ENCODE data around the gene BCKDHB. TPM values are rescaled to one million over a fixed set of nuclear protein-coding genes. Genes with fewer than 3 reads are reported as not detected.

The BCKDHB gene
- polyA plus RNA-seq, 1 donor (not counting 4 experiments of a cell fraction or from before 2014, with no cell fraction given), result 20.9 TPM

DNA sequence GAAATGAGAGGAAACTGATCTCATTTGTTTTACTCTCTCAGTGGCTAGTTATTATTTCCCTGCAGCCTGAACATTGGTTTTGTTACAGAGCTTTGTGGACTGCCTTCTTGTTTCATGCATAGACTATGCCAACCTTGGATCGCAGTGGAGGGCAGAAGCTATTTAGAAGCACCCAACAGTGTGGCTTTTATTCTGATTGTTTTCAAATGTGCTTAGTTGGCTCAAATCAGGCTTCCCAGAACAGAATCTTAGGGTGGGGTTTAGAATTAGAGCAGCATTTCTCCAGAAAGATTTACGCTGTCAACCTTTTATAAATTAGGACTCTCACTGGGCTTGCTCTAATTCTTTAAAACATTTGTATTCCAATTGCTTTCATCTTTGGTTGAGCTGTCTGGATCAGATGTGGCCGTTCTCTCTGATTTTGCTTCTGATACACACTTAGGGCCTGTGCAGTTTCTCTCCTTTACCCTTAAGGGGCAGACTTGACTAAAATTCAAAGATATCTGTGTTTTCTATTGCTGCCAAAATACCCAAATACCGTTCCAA lies 210.3 kb downstream of the BCKDHB start:
- H3K9ac ChIP-seq (ENCODE audit: control insufficient read depth, extremely low read depth, insufficient read depth, low read length), result no peak overlapping the region
- no peaks in the 10 kb centered on the region for H3K27me3 ChIP-seq (ENCODE audit: control insufficient read depth, extremely low read depth, insufficient read depth, low read length)
- dilution Hi-C loops (cut with MboI; ENCODE audit: extremely low pct_ligation_motif_present, low sequenced_read_pairs), result no loop called here
- H2AFZ ChIP-seq (ENCODE audit: control insufficient read depth, low read length), result no peak overlapping the region
- H3K79me2 ChIP-seq (ENCODE audit: control insufficient read depth, insufficient read depth, low read length), result no peaks in the 10 kb centered on the region
- H3K9me1 ChIP-seq (ENCODE audit: control insufficient read depth, extremely low read depth, insufficient read depth, low read length), result no peaks in the 10 kb centered on the region
- no peaks in the 10 kb centered on the region for H3K4me1 ChIP-seq (ENCODE audit: control insufficient read depth, extremely low read depth, insufficient read depth, low read length)
- H3K36me3 ChIP-seq (ENCODE audit: control insufficient read depth in 2 of 2, extremely low read depth in 1 of 2, insufficient read depth in 2 of 2, low read length in 2 of 2), result no peaks in the 10 kb centered on the region
- no peak overlapping the region for H3K4me3 ChIP-seq (ENCODE audit: control insufficient read depth in 2 of 3, extremely low read depth in 1 of 3, insufficient read depth in 2 of 3, low read depth in 1 of 3, low read length in 3 of 3)
- H3K9me3 ChIP-seq (ENCODE audit: control insufficient read depth, low read depth, low read length), result no peaks in the 10 kb centered on the region
- no peak overlapping the region for H3K27ac ChIP-seq (ENCODE audit: control insufficient read depth, insufficient read depth, low read length)
- H3K4me2 ChIP-seq (ENCODE audit: control insufficient read depth, extremely low read depth, insufficient read depth, low read depth, low read length), result no peak overlapping the region
- no peak for TF ChIP-seq EZH2 (IDR thresholded peaks at IDR 0.05; ENCODE audit: low read length)
- TF ChIP-seq, protein P1, sequence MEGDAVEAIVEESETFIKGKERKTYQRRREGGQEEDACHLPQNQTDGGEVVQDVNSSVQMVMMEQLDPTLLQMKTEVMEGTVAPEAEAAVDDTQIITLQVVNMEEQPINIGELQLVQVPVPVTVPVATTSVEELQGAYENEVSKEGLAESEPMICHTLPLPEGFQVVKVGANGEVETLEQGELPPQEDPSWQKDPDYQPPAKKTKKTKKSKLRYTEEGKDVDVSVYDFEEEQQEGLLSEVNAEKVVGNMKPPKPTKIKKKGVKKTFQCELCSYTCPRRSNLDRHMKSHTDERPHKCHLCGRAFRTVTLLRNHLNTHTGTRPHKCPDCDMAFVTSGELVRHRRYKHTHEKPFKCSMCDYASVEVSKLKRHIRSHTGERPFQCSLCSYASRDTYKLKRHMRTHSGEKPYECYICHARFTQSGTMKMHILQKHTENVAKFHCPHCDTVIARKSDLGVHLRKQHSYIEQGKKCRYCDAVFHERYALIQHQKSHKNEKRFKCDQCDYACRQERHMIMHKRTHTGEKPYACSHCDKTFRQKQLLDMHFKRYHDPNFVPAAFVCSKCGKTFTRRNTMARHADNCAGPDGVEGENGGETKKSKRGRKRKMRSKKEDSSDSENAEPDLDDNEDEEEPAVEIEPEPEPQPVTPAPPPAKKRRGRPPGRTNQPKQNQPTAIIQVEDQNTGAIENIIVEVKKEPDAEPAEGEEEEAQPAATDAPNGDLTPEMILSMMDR (optimal IDR thresholded peaks at IDR 0.05 in 1 of 3, IDR thresholded peaks at IDR 0.05 in 1 of 3, conservative IDR thresholded peaks at IDR 0.05 in 1 of 3; ENCODE audit: extremely low read depth in 1 of 3, insufficient read depth in 2 of 3, low read length in 3 of 3), result no peak
- DNase-seq (ENCODE audit: low read depth, low spot score) (no peak), FAIRE-seq (no peak)
- H4K20me1 ChIP-seq (ENCODE audit: control insufficient read depth, extremely low read depth, insufficient read depth, low read length), result no peaks in the 10 kb centered on the region

DNA sequence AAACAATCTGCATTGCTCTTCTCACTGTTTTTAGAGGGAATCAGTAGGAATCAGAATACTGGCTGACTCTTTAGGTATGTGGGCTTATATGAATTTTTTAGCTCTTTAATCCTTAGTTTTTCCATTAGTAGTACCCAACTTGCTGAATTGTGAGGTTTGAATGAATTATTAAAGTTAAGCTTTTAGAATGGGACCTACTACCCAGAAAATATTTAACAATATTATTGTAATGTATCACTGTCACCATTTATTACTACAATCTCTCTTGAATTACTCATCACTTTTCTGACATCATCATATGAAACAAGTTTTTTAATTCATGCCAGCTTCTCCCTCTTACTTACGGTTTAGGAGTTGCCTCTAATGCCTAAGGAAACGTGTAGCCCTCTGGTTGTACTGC lies 212.7 kb downstream of the BCKDHB start:
- FAIRE-seq, result no peak
- Histone ChIP-seq H3K9me3 (ENCODE audit: control insufficient read depth, low read depth, low read length) (no peaks in the 10 kb centered on the region), H3K9ac (ENCODE audit: control insufficient read depth, extremely low read depth, insufficient read depth, low read length) (no peak overlapping the region), H3K36me3 (ENCODE audit: control insufficient read depth in 2 of 2, extremely low read depth in 1 of 2, insufficient read depth in 2 of 2, low read length in 2 of 2) (no peaks in the 10 kb centered on the region), H2AFZ (ENCODE audit: control insufficient read depth, low read length) (no peak overlapping the region), H3K4me2 (ENCODE audit: control insufficient read depth, extremely low read depth, insufficient read depth, low read depth, low read length) (no peak overlapping the region), H3K27ac (ENCODE audit: control insufficient read depth, insufficient read depth, low read length) (no peak overlapping the region), H3K27me3 (ENCODE audit: control insufficient read depth, extremely low read depth, insufficient read depth, low read length) (no peaks in the 10 kb centered on the region), H3K4me3 (ENCODE audit: control insufficient read depth in 2 of 3, extremely low read depth in 1 of 3, insufficient read depth in 2 of 3, low read depth in 1 of 3, low read length in 3 of 3) (no peak overlapping the region), H3K9me1 (ENCODE audit: control insufficient read depth, extremely low read depth, insufficient read depth, low read length) (no peaks in the 10 kb centered on the region), H4K20me1 (ENCODE audit: control insufficient read depth, extremely low read depth, insufficient read depth, low read length) (no peaks in the 10 kb centered on the region), H3K4me1 (ENCODE audit: control insufficient read depth, extremely low read depth, insufficient read depth, low read length) (no peaks in the 10 kb centered on the region), H3K79me2 (ENCODE audit: control insufficient read depth, insufficient read depth, low read length) (no peaks in the 10 kb centered on the region)
- dilution Hi-C loops (cut with MboI; ENCODE audit: extremely low pct_ligation_motif_present, low sequenced_read_pairs), result no loop called here
- no peak for TF ChIP-seq EZH2 (IDR thresholded peaks at IDR 0.05; ENCODE audit: low read length)
- TF ChIP-seq, protein P1 (optimal IDR thresholded peaks at IDR 0.05 in 1 of 3, IDR thresholded peaks at IDR 0.05 in 1 of 3, conservative IDR thresholded peaks at IDR 0.05 in 1 of 3; ENCODE audit: extremely low read depth in 1 of 3, insufficient read depth in 2 of 3, low read length in 3 of 3), result no peak
- no peak for DNase-seq (ENCODE audit: low read depth, low spot score)
